NK-92 treated with Interleukin-12 subunit alpha and Interleukin-12 subunit beta, amount 100 ng/mL, for 24 hours (cell line): Measurements from ENCODE around the gene ESR1.
"Not testable (repeated sequence)": the region's sequence is repeated elsewhere in the genome, so short reads cannot be mapped to it uniquely, and the experiment has no call there.

Source experiments
- DNase-seq: peaks from one replicate; lab custom pipeline; 2025; lab: John Stamatoyannopoulos, UW

ESR1 gene

GRCh38 chr6:152054441-152054840 is 247.0 kb downstream of the ESR1 start:
- no peak for DNase-seq

- no peak for DNase-seq
These were observed 248.0 kb downstream of the ESR1 start for GRCh38 chr6:152055517-152055916.

GRCh38 chr6:152057832-152058498 is 250.5 kb downstream of the ESR1 start:
- DNase-seq = no peak

- DNase-seq = no peak
These were observed 252.4 kb downstream of the ESR1 start for GRCh38 chr6:152059909-152060308.

- no peak for DNase-seq
These were observed 255.0 kb downstream of the ESR1 start for GRCh38 chr6:152062476-152062875.

GRCh38 chr6:152063170-152063921 is 255.9 kb downstream of the ESR1 start:
- DNase-seq = no peak

GRCh38 chr6:152068622-152069261 is 261.3 kb downstream of the ESR1 start:
- no peak for DNase-seq

- DNase-seq = no peak
These were observed 263.1 kb downstream of the ESR1 start for GRCh38 chr6:152070556-152070955.

- DNase-seq = no peak
These were observed 263.8 kb downstream of the ESR1 start for GRCh38 chr6:152071318-152071717.

- DNase-seq = no peak
These were observed 264.4 kb downstream of the ESR1 start for GRCh38 chr6:152071843-152072242.

- not testable (repeated sequence) for DNase-seq
These were observed 268.8 kb downstream of the ESR1 start for GRCh38 chr6:152076242-152076641.

- DNase-seq = no peak
These were observed 270.5 kb downstream of the ESR1 start for GRCh38 chr6:152078001-152078400.

GRCh38 chr6:152078804-152079203 is 271.3 kb downstream of the ESR1 start:
- no peak for DNase-seq

- no peak for DNase-seq
These were observed 278.0 kb downstream of the ESR1 start for GRCh38 chr6:152085451-152085921.

- DNase-seq = no peak
These were observed 278.9 kb downstream of the ESR1 start for GRCh38 chr6:152086223-152086873.

GRCh38 chr6:152087096-152087495 is 279.6 kb downstream of the ESR1 start:
- no peak for DNase-seq

GRCh38 chr6:152087701-152088100 is 280.2 kb downstream of the ESR1 start:
- DNase-seq = no peak

- DNase-seq = no peak
These were observed 282.5 kb downstream of the ESR1 start for GRCh38 chr6:152089992-152090391.

GRCh38 chr6:152091201-152091600 is 283.7 kb downstream of the ESR1 start:
- no peak for DNase-seq

- DNase-seq = no peak
These were observed 284.4 kb downstream of the ESR1 start for GRCh38 chr6:152091851-152092341.

- no peak for DNase-seq
These were observed 286.2 kb downstream of the ESR1 start for GRCh38 chr6:152093711-152094110.

- no peak for DNase-seq
These were observed 286.8 kb downstream of the ESR1 start for GRCh38 chr6:152094276-152094675.
